Activated gamma-delta T cell treated with Interleukin-2 at 50 U/mL for 16 hours (primary cell): ENCODE data around the gene DIPK2A.
A peak's percentile ranks its signal among the peaks of the same experiment; 100 is the strongest.

Experiments
- DNase-seq: peaks from one replicate; pipeline ENCODE4 v3.0.0-alpha.2; 2020

The DIPK2A gene, protein sequence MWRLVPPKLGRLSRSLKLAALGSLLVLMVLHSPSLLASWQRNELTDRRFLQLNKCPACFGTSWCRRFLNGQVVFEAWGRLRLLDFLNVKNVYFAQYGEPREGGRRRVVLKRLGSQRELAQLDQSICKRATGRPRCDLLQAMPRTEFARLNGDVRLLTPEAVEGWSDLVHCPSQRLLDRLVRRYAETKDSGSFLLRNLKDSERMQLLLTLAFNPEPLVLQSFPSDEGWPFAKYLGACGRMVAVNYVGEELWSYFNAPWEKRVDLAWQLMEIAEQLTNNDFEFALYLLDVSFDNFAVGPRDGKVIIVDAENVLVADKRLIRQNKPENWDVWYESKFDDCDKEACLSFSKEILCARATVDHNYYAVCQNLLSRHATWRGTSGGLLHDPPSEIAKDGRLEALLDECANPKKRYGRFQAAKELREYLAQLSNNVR

DNA sequence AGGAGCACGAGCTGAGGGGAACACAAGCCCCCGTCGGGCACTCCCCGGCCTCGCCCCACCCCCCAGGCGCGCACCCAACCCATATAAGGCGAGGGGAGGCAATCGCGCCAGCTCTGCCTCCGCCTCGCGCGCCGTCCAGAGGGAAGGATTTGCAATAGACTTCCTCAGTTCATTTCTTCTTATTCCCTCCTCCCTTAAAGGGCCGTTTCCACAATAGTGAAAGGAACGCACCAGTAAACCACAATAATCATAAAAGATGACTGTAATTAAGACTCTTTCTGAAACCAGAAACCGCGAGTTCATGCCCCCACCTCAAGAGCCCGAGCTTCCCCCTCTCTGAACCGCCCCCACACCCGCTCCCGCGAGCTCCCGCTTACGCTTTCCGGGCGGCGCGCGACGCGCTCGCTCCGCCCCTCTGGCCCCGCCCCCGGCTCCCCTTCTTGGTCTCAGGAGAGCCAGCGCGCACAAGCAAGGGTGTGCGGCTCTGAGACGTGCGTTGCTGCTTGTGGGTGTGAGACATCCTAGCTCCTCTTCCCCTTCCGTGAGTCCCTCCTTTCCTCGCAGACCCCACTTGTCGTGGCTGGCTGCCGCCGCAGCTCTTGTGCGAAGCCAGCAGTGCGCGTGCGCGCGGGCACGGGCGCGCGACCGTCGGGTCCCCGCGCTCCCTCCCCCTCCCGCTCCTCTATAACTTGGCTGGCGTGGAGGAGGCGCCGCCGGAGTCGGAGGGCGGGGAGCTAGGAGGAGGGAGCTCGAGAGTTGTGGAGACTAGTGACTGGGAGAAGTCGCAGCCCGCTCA lies at the start of gene DIPK2A:
DIPK2A (plus strand) TSS at position 465 of the 796 bp plus-strand sequence. CDS start 510 bp downstream, outside the sequence.
- peak; percentile 92 for DNase-seq

DNA sequence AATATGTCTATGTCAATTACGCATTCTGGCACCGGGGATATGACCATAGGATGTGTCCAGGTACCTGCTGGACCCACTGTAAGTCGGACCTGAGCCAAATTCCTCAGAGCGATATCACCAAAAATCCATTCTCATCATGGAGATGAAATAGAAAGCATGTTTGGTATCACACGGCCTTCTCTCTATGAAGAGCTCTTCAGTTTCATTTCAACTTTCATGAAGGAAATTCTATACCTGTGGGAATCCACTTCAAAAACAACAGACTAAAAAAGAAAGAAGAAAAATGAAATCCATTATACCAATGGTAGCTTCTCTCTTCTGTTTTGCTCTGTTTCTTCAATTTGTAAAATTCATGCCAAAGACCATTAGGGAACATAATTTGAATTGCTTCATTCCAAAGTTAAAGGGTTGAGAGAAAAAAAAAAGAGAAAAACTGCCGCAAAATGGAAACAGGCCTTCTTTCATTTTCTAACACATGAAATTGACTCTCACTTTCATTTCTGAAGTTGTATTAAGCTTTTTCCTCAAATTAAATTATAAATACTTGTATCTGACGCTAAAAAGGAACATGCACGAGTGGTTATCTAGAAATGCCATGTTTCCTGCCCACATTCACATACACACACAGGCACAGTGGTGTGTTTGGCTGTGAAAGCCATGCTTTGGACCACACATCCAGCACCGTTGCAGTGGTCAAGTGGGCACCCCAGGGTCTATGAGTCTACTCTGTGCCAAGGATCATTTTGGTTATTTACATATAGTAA lies 46.9 kb upstream of the DIPK2A start:
- DNase-seq = no peak

DNA sequence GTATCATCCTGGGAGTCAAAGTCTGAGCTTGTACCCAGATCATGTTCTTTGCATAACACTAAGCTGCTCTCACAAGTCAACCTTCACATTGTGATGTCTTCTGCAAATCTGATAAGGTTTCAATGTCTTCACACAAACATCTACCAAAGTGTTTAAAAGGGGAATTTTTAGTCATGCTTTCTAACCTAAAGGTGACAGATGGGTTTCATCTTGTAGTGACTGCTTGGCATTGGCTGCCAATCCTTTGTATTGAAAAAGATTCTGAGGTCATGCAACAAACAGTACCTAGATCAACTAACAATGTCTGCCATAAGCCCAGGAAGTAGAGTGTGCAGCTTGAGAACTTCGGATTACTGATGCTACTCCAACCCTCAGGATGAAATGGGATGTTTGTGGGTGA lies 43.6 kb upstream of the DIPK2A start:
- no peak for DNase-seq

DNA sequence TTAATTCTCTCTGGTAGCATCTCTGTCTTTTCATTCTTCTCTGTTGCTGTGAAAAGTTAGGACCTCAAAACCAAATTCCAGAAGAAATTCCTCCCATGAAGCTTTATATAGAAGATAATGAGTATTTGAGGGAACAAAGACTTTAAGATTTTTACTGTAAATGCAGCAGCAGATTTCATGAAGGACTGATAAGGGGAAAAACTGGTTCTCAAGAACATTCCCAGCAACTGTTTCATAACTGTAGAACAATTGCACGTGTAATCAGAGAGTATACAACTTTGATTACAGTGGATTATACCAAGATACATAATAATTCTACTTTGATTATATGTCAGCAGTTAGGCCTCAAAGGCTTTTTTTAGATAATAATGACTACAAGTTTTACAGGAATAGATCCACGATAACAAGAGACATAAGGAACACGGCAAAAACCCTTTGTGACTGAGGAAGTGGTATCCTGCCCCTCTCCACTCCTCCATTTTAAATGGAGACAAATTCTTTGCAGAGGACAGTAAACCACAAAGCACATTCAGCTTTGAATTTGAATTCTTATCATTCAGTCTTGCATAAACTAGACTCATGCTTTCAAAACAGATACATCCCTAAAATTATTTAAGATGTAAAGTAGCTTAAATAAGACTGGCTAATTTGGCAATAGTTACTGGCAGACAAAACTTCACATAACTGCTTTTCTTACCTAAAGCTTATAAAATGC lies 42.9 kb upstream of the DIPK2A start:
- DNase-seq = no peak

DNA sequence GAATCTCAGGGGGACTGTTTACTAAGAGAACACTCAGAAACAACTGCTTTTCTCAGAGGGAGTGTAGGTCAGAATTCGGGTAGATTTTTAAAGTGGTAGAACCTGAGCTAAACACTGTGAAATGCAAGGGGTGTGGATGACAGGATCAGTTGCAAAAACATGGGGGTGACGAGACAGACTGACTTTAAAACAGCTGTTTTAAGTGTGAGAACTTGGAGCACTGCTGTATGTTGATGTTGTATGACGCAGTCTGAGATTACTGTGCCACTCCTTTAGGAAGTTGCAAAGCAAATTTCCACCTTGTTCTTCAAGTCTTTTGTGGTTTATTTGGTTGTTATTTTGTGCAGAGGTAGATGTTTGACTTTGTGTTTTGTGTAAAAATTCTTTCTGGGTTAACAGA lies 36.8 kb upstream of the DIPK2A start:
- no peak for DNase-seq

DNA sequence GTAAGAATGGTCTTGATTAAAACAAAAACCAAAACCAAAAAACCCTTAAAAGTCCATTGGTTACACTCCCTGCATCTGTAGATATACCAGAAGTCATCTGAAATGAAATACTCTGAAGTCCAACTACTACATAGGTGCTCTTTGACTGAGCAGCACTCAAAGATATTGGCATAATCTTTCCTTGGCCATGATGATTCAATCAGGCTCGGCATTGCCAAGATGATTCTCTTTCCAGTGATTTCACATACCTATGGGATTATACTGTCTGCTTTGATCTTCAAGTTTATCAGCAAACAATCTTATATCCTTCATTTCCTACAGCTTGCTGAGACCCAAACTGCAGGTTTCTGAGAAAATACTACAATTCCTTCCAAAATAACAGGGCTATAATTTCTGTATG lies 35.9 kb upstream of the DIPK2A start:
- DNase-seq = no peak

DNA sequence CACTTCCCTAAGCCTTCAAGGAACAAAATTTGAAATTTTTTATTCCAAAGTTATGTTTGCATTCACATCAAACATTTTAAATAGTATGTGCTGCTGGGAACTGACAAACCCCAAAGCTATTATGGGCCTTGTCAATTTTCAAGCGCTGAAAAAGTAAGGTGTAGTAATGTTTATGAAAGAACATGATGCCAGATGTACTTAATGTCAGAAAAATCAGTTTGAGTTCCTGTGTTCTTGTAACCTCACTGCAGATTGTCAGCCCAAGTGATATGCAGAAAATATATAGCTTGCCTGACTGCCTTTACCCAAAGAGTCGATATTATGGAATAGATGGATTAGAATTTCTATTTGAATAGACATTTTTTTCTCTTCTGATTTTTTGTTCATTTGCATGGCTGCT lies 20.8 kb upstream of the DIPK2A start:
- DNase-seq = no peak

DNA sequence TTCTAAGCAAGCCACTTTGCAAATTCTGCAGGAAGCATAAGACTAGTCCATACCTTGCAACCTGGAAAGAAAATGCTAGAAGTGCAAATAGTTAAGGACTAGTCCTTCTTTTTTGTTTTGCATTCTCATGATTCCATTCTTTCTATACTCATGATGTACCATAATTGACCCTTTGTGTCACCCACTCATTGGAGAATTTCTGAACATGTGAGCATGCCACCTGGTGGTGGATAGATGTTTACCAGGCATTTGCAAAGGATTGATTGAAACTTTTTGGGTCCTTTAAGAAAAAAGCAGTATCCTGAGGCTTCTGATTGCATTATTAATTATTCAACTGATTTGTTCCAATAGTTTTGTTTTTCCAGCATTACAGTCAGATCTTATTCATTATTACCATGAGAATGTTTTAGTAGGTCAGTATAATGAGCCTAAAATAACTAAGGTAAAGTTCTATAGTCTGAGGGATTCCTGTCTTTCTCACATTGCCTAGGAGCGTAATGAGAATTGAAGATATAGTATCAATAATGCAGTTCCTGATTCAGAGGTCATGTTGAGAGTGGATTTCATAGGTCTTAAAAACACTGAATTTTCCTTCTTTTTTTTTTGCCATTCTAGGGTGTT lies 20.2 kb upstream of the DIPK2A start:
- peak; percentile 21 for DNase-seq

DNA sequence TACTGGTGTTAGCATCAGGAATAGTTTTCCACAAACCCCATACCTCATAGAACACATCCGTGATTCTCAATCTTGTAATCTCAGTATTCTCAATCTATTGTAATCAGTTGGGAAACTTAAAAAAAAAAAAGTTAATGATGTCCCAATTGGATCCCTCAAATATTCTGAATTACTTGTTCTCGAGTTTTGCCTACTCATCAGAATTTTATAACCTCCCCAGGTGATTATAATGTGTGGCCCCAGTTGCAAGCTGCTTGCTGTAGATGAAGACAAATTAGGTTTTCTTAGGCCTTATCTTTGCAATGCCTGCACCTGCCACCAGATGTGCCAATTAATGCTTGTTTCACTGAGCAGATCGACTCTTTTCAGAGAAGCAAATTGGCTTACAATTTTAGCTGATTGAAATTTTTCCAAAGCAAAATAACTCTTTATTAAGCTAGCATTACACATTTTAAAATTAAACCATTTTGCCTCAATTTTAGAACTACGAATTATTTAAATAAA lies 19.0 kb upstream of the DIPK2A start:
- DNase-seq = no peak

DNA sequence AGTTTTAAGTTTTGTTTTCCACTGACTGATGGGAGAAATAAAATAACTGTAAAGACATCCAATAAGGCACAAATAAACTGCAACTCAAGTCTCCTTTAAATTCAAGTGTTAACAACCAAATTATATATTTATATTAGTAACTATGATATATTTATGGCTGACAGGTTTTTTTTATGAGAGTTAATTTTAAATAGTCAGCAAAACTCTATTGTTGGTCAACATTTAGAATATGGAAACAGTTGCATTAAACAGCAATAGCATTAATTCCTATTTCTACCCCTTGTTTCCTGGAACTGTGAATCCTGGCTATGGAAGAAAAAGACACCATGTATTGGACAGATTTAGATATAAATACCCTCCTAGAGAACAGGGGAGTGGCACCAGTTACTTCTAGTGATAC lies 16.5 kb upstream of the DIPK2A start:
- no peak for DNase-seq

DNA sequence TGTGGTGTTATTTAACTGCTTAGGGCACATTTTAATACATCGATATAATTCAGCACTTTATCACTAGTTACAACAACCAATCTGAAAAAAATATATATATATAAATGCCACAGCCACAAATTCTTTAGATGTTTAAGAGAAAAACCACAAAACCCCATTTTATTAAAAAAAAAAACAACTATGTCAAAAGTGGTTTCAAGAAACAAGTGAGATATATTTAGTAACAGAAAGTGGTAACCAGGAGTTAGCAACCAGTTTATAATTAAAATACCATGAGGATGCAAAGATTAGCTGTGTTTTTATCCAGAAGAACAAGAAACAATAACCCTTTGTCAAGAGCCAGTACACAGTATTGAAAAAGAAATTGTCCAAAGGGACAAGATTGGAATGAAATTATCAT lies 14.8 kb upstream of the DIPK2A start:
- no peak for DNase-seq

DNA sequence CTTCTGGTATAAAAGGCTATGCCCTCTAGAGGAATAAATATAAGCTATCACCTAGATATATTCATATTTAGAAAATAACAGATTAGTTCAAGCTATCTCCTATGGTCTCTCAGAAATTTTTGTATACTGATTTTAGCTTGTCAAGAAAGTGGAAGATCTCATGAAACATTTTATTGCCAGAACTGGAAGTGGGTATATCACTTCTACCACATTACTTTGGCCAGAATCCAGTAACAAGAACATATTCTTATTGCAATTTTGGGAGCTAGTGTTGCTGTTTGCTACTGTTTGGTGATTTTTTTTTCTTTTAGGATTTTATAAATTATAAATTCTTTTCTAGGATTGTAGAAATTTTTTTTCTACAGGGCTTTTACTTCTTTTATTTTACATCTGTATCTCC lies 14.2 kb upstream of the DIPK2A start:
- DNase-seq = no peak

DNA sequence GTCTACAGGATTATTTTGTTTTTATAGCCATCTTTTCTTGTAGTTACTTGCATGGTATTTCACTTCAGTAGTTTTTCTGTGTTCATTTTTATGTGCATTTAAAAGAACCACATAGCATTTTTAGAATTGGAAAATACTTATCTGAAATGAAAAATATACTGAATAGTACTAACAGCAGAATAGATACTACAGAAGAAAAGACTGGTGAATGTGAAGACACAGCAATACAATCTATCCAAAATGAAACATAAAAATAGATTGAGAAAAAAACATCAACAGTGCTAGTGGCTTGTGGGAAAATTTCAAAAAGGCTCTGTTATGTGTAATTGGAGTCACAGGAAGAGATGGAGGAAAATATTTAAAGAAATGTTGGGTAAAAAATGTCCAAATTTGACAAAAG lies 12.7 kb upstream of the DIPK2A start:
- no peak for DNase-seq

DNA sequence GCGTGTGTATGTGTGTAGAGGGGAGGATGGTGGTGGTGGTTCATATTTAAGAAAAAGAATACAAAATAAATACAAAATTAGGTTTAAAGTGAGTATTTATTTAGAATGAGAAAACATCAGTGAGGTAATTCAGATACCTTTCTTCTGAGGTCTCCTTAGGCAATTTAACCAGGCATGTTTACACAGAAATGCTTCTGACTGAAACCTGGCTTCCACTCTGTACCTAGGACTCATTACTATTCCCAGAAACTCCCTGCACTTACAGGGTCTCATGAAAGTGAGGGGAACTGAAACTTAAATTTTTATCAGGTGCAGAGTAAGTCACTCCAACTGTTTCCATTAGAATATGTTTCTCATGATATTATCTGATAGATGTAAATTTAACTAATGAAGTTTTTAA lies 10.3 kb upstream of the DIPK2A start:
- no peak for DNase-seq

DNA sequence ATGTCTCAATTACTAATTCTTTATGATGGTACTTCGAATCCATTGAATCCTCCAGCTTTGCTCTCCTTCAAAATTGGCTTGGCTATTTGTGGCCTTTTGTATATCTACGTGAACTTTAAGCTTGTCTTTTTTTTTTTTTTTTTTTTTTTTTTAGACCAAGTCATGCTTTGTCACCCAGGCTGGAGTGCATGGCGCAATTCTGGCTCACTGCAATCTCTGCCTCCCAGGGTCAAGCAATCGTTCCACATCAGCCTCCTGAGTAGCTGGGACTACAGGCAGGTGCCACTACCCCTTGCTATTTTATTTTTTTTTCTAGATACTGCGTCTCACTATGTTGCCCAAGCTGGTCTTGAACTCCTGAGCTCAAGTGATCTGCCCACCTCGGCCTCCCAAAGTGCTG lies 7.7 kb upstream of the DIPK2A start:
- no peak for DNase-seq

DNA sequence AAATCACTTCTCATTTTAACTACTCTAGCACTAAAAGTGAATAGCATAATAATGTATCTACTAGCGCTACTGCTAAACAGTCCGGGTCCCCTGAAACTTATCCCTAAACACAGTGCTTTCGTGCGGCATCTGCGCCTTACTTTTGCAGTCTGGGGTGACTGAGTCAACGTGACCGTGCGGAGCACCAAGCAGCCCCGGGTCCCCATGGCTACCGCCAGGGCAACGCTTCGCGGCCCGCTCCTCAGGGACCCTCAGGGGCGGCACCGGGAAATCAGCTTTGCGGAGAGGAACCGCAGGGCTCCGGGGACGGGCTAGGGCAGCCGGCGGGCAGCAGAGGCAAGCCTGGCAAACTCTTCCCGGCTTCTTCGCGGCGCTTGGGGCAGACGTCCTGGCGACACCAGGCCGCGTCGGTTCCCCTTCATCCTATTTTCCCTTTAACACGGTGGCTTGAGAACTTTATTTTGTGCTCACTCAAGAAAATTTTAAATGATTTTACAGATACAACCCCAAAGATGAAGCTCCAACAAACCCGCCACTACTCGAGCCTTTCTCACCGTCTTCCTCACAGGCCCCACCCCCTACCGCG lies 757 bp upstream of the DIPK2A start:
- DNase-seq = peak; percentile 39

DNA sequence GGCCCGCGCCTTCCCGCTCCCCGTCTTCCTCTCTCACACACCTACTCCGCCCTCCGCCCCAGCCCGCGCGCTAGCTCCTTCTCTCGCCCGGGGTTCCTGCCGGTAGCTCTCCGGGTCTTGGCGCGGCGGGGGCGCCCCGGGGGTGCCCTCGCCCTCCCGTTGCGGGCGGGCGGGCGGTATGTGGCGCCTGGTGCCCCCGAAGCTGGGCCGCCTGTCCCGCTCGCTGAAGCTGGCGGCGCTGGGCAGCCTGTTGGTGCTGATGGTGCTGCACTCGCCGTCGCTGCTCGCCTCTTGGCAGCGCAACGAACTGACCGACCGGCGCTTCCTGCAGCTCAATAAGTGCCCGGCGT lies 507 bp downstream of the DIPK2A start:
- peak; percentile 31 for DNase-seq

DNA sequence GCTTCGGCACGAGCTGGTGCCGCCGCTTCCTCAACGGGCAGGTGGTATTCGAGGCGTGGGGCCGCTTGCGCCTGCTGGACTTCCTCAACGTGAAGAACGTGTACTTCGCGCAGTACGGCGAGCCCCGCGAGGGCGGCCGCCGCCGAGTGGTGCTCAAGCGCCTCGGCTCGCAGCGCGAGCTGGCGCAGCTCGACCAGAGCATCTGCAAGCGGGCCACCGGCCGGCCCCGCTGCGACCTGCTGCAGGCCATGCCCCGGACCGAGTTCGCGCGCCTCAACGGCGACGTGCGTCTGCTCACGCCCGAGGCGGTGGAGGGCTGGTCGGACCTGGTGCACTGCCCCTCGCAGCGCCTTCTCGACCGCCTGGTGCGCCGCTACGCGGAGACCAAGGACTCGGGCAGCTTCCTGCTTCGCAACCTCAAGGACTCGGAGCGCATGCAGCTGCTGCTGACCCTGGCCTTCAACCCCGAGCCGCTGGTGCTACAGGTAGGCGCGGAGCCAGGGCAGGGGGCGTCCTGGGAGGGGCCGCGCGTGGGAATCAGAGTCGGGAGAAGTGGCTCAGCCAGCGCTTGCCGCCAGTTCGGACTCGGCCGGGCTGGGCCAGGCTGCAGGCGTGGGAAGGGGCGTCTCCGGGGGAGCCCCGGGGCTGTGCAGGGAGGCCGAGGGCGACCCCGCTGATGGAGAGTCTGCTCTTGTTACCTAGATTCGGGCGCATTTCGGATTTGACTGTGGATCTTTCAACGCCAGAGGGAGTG lies 1.1 kb downstream of the DIPK2A start:
- peak; percentile 34 for DNase-seq

DNA sequence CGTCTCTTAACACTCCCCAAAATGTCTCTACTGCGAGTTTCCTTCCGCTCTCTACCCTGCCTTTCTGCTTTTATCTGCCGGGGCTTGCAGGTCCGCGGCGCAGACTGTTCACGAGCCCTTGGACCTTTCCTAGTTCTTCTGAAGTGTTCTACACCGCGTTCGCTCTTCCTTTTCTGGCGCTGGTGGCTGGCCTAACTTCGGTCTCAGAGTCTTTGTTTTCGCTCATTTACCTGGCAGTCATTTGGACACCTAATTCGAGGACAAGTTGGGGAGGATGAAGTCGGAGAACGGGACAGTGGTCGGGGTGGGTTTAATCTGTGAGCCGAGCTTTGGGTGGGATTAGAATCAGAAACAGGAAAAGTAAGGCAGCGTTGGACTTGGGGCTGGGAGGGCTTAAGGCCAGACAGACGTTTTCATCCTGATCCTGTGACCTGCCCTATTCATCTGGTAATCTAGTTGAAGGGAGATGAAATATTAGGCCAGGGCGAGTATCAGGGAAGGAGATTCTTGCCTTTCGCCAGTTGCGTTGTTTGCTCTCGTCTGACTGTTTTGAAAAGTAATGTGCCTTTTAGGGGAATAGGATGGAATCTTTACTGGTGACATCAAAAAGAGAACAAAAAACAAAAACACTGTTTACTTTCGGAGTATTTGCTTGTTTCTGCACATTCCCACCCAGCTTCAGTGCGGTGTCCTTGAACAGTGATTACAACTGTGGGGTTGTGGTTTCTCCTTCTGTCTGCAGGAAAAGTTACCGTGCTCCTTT lies 1.8 kb downstream of the DIPK2A start:
- peak; percentile 62 for DNase-seq
